Measurements from ENCODE around the gene ATP1A1.

ATP1A1 gene

GRCh38 chr1:116334015-116334547 is 39.0 kb upstream of the ATP1A1 start:
- DNase-seq (ENCODE audit: insufficient read length, low spot score) (no peak), FAIRE-seq (no peak)

DNA sequence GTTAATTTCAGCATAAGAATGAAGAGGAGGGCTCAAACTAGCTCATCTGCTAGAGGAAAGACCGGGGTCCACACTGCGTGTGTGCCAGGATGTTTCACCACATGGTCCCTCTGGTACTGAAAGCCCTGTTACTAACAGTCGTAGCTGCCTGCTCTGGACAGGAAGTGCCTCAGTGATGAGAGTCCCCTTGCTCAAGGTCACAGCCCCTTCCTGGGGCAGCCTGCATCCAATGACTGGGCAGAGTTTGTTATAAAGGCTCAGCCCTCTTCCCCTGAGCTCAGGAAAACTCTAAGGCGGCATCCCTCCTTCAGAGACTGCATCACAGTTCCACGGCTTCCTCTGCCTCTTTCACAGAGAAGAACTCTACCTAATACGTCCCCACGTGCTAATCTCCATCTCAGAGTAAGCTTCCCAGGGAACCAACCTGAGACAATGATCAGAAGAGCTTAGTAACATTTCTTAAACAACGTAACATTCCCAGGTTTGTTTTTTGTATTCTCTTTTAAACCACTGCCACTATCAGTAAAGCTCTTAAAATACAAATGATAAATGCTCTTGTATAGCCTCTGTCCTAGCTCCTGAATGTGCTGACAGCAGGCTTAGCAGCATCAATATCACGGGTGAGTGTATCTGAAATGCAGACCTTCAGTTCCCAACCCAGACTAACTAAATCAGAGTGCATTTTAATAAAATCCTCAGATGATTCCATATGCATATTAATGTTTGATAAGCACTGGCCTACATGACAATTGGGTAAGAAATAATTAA is 38.0 kb upstream of the ATP1A1 start:
- DNase-seq (ENCODE audit: insufficient read length, low spot score): no peak
- no peak for FAIRE-seq
- TF ChIP-seq, protein P1, sequence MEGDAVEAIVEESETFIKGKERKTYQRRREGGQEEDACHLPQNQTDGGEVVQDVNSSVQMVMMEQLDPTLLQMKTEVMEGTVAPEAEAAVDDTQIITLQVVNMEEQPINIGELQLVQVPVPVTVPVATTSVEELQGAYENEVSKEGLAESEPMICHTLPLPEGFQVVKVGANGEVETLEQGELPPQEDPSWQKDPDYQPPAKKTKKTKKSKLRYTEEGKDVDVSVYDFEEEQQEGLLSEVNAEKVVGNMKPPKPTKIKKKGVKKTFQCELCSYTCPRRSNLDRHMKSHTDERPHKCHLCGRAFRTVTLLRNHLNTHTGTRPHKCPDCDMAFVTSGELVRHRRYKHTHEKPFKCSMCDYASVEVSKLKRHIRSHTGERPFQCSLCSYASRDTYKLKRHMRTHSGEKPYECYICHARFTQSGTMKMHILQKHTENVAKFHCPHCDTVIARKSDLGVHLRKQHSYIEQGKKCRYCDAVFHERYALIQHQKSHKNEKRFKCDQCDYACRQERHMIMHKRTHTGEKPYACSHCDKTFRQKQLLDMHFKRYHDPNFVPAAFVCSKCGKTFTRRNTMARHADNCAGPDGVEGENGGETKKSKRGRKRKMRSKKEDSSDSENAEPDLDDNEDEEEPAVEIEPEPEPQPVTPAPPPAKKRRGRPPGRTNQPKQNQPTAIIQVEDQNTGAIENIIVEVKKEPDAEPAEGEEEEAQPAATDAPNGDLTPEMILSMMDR (IDR thresholded peaks at IDR 0.05; ENCODE audit: insufficient read depth, missing control alignments): no peak

More at GRCh38 chr1:116334015-116334547, 39.0 kb upstream of the ATP1A1 start:
- TF ChIP-seq, protein P1 (IDR thresholded peaks at IDR 0.05; ENCODE audit: insufficient read depth, missing control alignments): no peak

DNA sequence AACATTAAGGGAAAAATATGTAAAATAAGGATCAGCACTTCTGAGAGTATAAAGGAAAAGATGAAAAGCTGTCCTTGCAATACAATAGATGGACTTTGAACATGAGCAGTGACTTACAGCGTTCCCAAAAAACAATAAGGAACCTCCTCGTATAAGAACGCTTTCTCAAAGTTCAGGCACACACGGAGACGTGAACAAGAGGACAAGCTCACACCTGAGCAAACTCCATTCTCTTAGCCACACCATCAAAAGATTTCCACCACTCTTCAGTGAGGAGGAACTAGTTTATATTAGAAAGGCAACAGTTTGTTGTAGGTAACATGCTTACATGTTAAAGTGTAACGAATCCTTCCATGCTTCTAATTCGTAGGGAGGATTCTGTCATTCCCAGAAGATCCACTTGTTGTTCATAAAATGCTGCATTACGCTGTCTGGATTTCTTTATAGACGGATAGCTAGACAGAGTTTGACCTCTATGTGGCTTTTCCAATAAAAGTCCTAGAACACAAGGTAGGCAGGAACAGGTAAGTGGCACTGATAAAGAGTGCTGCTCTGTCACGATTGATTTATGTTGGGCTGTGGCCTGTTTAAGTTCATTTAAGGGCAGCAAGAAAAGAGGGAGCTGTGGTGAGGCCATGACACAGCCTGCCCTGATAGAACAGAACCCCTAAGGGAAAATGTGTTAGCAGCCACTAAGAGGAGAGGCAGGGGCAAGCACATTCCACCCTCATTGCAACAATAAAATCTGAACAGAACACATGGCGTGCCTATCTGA is 37.0 kb upstream of the ATP1A1 start:
- no peak for DNase-seq (ENCODE audit: insufficient read length, low spot score)
- FAIRE-seq: no peak
- TF ChIP-seq, protein P1 (IDR thresholded peaks at IDR 0.05; ENCODE audit: insufficient read depth, missing control alignments): no peak

- FAIRE-seq: no peak
- TF ChIP-seq, protein P1 (IDR thresholded peaks at IDR 0.05; ENCODE audit: insufficient read depth, missing control alignments): no peak
- no peak for DNase-seq (ENCODE audit: insufficient read length, low spot score)
These were observed 35.6 kb upstream of the ATP1A1 start for GRCh38 chr1:116337398-116337797.

DNA sequence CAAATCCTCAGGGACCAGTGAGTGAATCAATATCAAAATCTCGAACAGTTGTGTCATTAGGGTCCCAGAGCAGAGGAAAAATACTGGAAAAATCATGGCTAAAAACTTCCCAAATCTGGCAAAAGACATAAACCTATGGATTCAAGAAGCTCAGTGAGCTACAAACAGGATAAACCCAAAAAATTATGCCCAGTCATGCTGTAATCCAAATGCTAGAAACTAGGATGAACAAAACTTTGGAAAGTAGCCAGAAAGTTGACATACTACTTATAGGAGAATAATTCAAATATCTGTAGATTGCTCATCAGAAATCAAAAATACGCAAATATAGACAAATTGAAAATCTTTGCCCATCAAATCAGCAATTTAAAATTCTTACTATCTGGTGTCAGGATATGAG is 34.6 kb upstream of the ATP1A1 start:
- DNase-seq (ENCODE audit: insufficient read length, low spot score): no peak
- TF ChIP-seq, protein P1 (IDR thresholded peaks at IDR 0.05; ENCODE audit: insufficient read depth, missing control alignments): no peak
- no peak for FAIRE-seq

DNA sequence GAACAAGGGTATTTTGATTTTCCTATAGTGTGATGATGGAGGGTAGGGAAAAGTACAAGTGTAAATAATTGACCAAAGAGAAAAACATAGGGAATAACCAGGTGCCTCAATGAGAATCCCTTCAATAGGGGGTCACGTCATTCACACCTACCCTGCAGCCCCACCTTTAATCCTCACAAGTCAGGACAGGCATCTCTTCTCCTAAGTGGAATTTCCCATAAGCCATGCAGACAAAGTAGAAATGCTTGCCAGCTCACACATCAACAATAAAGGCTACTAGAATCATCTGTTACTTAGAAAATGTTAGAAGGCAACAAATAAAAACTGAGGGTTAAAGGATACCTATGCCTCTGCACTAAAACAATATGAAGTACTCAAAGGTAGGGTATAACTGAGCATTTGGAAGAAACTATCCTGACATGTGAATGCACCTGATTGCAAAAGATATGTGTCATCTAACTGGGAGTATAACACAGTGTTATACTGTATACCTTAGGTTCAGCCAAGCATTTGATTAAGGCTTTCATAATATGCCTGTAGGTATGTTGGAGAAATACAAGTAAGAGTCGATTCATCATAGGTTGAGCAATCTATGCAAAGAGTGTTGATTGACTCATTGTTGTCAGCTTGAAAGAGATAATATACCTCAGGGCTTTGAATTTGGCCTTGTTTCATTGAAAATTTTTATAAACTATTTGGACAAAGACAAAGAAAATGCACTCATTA is 32.4 kb upstream of the ATP1A1 start:
- FAIRE-seq (no peak), DNase-seq (ENCODE audit: insufficient read length, low spot score) (no peak)
- TF ChIP-seq, protein P1 (IDR thresholded peaks at IDR 0.05; ENCODE audit: insufficient read depth, missing control alignments): no peak
